K562 (cell line): Measurements from ENCODE around the gene SEC14L5.

Experiments used
- ERF ChIP-seq: fragments of 450-650 bp; formaldehyde crosslinking; IDR thresholded peaks from 2 replicates; pipeline ENCODE4 v1.4.0; 2020; ENCODE audit warnings: mild to moderate bottlenecking, mixed read lengths
- FOXJ2 ChIP-seq: fragments of 200-800 bp; sonication (Bioruptor generic); IDR thresholded peaks from 2 replicates; pipeline ENCODE4 v1.6.1; 2016; ENCODE audit warnings: missing genetic modification characterization, missing compliant biosample characterization
- HIVEP1 ChIP-seq: fragments of 250-450 bp; sonication (Bioruptor Pico); IDR thresholded peaks from 2 replicates; pipeline ENCODE4 v1.4.0; 2020; ENCODE audit warnings: mild to moderate bottlenecking
- MXI1 ChIP-seq: IDR thresholded peaks from 2 replicates; pipeline ENCODE4 v1.6.1; 2011; ENCODE audit warnings: low read depth, mild to moderate bottlenecking, improper control_type of control experiment, low read length
- NCOA1 ChIP-seq: fragments of 450-650 bp; IDR thresholded peaks from 2 replicates; pipeline ENCODE4 v1.6.1; 2016; ENCODE audit warnings: low read depth
- RBM25 ChIP-seq: fragments of 200-400 bp; formaldehyde crosslinking; IDR thresholded peaks from 2 replicates; pipeline ENCODE4 v1.6.1; 2018; ENCODE audit warnings: low read length, low read depth, moderate library complexity; ENCODE audit not compliant: severe bottlenecking
- RFX5 ChIP-seq: IDR thresholded peaks from 2 replicates; pipeline ENCODE4 v1.6.1; 2011; ENCODE audit warnings: low read depth, mild to moderate bottlenecking, improper control_type of control experiment, low read length
- YY1 ChIP-seq, 3 experiments: IDR thresholded peaks; 2 replicates each; pipeline ENCODE4 v1.6.1; 2011; ENCODE audit warnings: low read length in 2 of 3, mild to moderate bottlenecking in 2 of 3, moderate library complexity in 2 of 3, borderline replicate concordance in 1 of 3, control low read depth in 1 of 3, low read depth in 1 of 3; ENCODE audit not compliant: insufficient read depth in 3 of 3, insufficient replicate concordance in 2 of 3, control insufficient read depth in 1 of 3, insufficient read length in 1 of 3; ENCODE audit errors: extremely low read depth in 1 of 3
- ZBTB7A ChIP-seq: IDR thresholded peaks from 2 replicates; pipeline ENCODE4 v1.6.1; 2011; ENCODE audit warnings: low read depth, mild to moderate bottlenecking, low read length, moderate library complexity, borderline replicate concordance; ENCODE audit not compliant: control insufficient read depth
- ZBTB8A ChIP-seq: fragments of 450-650 bp; IDR thresholded peaks from 2 replicates; pipeline ENCODE4 v1.6.1; 2018; ENCODE audit warnings: mild to moderate bottlenecking, moderate library complexity; ENCODE audit not compliant: partially characterized antibody
- ZNF253 ChIP-seq: fragments of 250-450 bp; sonication (Bioruptor Pico); conservative IDR thresholded peaks from 2 replicates; pipeline ENCODE4 v1.6.1; 2021; ENCODE audit warnings: mild to moderate bottlenecking
- TF ChIP-seq, protein P1 (sequence below), 3 experiments: IDR thresholded peaks in 2 of 3; conservative IDR thresholded peaks in 1 of 3; 2 replicates each; pipeline ENCODE4 v1.5.1; 2011 to 2012; ENCODE audit warnings: low read length in 3 of 3, mild to moderate bottlenecking in 3 of 3, control low read depth in 2 of 3, improper control_type of control experiment in 1 of 3, inconsistent platforms in 1 of 3, low read depth in 1 of 3, mixed read lengths in 1 of 3, moderate library complexity in 1 of 3; ENCODE audit not compliant: insufficient read depth in 2 of 3

DNA sequence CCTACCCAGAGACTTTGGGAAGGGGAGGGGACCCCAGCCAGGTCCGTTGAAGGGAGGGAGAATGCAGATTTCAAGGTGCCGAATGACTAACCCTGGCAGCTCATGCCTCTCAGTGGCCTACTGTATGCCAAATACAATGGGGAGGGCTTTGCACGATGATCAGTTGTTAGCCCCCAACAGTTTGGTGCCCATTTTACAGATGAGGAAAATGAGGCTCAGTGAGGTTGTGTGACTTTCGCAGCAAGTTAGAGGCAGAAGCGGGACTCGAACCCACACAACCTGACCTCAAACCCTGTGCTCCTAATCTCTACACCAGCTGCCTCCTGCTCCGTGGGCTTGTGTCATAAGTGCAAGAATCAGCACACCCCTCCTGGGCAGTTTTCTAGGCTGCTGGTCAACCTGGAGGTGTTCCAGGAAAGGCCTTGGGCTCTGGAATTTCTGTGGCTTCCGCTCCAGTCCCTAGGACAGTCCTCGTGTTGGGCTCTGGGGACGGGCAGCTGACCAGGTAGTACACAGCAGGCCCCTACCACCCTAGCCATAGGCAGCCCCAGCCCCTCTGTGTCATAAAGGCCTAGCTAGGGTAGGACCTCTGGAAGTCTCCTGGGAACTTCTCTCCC is 87.5 kb downstream of the SEC14L5 start:
- no peak for TF ChIP-seq YY1 (IDR thresholded peaks at IDR 0.05; ENCODE audit: borderline replicate concordance in 1 of 3, control insufficient read depth in 1 of 3, extremely low read depth in 1 of 3, insufficient read depth in 3 of 3, insufficient read length in 1 of 3, insufficient replicate concordance in 2 of 3, low read depth in 1 of 3, low read length in 2 of 3)
- no peak for TF ChIP-seq ZNF253 (CRISPR knock-in tag)
- TF ChIP-seq, protein P1, sequence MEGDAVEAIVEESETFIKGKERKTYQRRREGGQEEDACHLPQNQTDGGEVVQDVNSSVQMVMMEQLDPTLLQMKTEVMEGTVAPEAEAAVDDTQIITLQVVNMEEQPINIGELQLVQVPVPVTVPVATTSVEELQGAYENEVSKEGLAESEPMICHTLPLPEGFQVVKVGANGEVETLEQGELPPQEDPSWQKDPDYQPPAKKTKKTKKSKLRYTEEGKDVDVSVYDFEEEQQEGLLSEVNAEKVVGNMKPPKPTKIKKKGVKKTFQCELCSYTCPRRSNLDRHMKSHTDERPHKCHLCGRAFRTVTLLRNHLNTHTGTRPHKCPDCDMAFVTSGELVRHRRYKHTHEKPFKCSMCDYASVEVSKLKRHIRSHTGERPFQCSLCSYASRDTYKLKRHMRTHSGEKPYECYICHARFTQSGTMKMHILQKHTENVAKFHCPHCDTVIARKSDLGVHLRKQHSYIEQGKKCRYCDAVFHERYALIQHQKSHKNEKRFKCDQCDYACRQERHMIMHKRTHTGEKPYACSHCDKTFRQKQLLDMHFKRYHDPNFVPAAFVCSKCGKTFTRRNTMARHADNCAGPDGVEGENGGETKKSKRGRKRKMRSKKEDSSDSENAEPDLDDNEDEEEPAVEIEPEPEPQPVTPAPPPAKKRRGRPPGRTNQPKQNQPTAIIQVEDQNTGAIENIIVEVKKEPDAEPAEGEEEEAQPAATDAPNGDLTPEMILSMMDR (IDR thresholded peaks at IDR 0.05 in 2 of 3, conservative IDR thresholded peaks at IDR 0.05 in 1 of 3; ENCODE audit: insufficient read depth in 2 of 3, low read depth in 1 of 3, low read length in 3 of 3), result no peak
- TF ChIP-seq RFX5, result no peak
- no peak for TF ChIP-seq ERF (CRISPR knock-in tag)
- no peak for TF ChIP-seq ZBTB7A
- peak; percentile 54 for TF ChIP-seq RBM25
- TF ChIP-seq ZBTB8A, result no peak
- TF ChIP-seq MXI1, result no peak
- no peak for TF ChIP-seq FOXJ2
- no peak for TF ChIP-seq HIVEP1 (CRISPR knock-in tag)
- TF ChIP-seq NCOA1, result no peak
